Epidermal melanocyte (primary cell): ENCODE results near the gene PYROXD2.

ENCODE experiments used
- DNase-seq: peaks from one replicate; pipeline ENCODE4 v3.0.0; 2011; ENCODE audit warnings: low spot score; ENCODE audit not compliant: insufficient read length

PYROXD2 gene

GRCh38 chr10:98435178-98435577 lies 20.2 kb upstream of the PYROXD2 start:
- DNase-seq = no peak

- no peak for DNase-seq
These were observed 19.1 kb upstream of the PYROXD2 start for GRCh38 chr10:98433881-98434732.

- no peak for DNase-seq
These were observed 18.4 kb upstream of the PYROXD2 start for GRCh38 chr10:98433371-98433770.

GRCh38 chr10:98432330-98432729 lies 17.3 kb upstream of the PYROXD2 start:
- DNase-seq = no peak

- no peak for DNase-seq
These were observed 16.0 kb upstream of the PYROXD2 start for GRCh38 chr10:98431016-98431415.

GRCh38 chr10:98430427-98430826 lies 15.4 kb upstream of the PYROXD2 start:
- no peak for DNase-seq

- DNase-seq = no peak
These were observed 14.5 kb upstream of the PYROXD2 start for GRCh38 chr10:98429320-98430072.

- no peak for DNase-seq
These were observed 12.1 kb upstream of the PYROXD2 start for GRCh38 chr10:98427011-98427515.

GRCh38 chr10:98425511-98426352 lies 10.8 kb upstream of the PYROXD2 start:
- peak; percentile 66 for DNase-seq

GRCh38 chr10:98424295-98425254 lies 9.6 kb upstream of the PYROXD2 start:
- DNase-seq = no peak

- DNase-seq = no peak
These were observed 8.7 kb upstream of the PYROXD2 start for GRCh38 chr10:98423691-98424120.

- DNase-seq = no peak
These were observed 7.2 kb upstream of the PYROXD2 start for GRCh38 chr10:98422182-98422581.

- no peak for DNase-seq
These were observed 5.8 kb upstream of the PYROXD2 start for GRCh38 chr10:98420786-98421185.

GRCh38 chr10:98419469-98420261 lies 4.7 kb upstream of the PYROXD2 start:
- DNase-seq = no peak

GRCh38 chr10:98418665-98419468 lies 3.9 kb upstream of the PYROXD2 start:
- DNase-seq = no peak

- no peak for DNase-seq
These were observed 3.1 kb upstream of the PYROXD2 start for GRCh38 chr10:98417973-98418664.

GRCh38 chr10:98417481-98417959 lies 2.5 kb upstream of the PYROXD2 start:
- no peak for DNase-seq
